Endometrial microvascular endothelial cells (primary cell): Measurements from ENCODE around the gene ASCL5. TPM values are rescaled to one million over a fixed set of nuclear protein-coding genes. Genes with fewer than 3 reads are reported as not detected.

ENCODE experiments used
- in situ Hi-C: cut with HindIII; loops from 2 replicates; pipeline ENCODE4 v1.10.0; 2017; ENCODE audit warnings: low sequenced_read_pairs, low pct_unique_long_range_greater_than_20kb; ENCODE audit errors: inconsistent ontology term
- total RNA-seq: library from RNA; depleted of rRNA; stranded (reverse); fragments of >200 nt; gene quantifications from one replicate; pipeline ENCODE4 v1.2.3, GENCODE V29; 2015; ENCODE audit errors: inconsistent ontology term

The ASCL5 gene
- total RNA-seq, 1 donor from 2014 or later, result not detected

- in situ Hi-C loops, result no loop called here
Measured at GRCh38 chr1:201068976-201069375, 58.0 kb downstream of the ASCL5 start.

- in situ Hi-C loops, result no loop called here
Measured at GRCh38 chr1:201066986-201067385, 60.0 kb downstream of the ASCL5 start.

- in situ Hi-C loops, result no loop called here
Measured at GRCh38 chr1:201065686-201066085, 61.3 kb downstream of the ASCL5 start.

- in situ Hi-C loops, result no loop called here
Measured at GRCh38 chr1:201064806-201065205, 62.2 kb downstream of the ASCL5 start.

Other genes with a start within 250 kb of the ASCL5 start
- gene INAVA, start 232.3 kb downstream of the ASCL5 start, total RNA-seq, result not detected
- 1.6 TPM for gene KIF21B, start 103.5 kb downstream of the ASCL5 start, total RNA-seq
- not detected for gene CACNA1S, start 14.8 kb downstream of the ASCL5 start, total RNA-seq
- gene TMEM9, start 27.3 kb upstream of the ASCL5 start, total RNA-seq, result 50.4 TPM
- not detected for gene IGFN1, start 63.6 kb upstream of the ASCL5 start, total RNA-seq
- gene PKP1, start 156.3 kb upstream of the ASCL5 start, total RNA-seq, result not detected